NCI-H2029 (cell line): ENCODE results near the gene SLC22A7.

Experiments used
- DNase-seq: peaks from one replicate; lab custom pipeline; 2025; lab: John Stamatoyannopoulos, UW

SLC22A7 gene

DNA sequence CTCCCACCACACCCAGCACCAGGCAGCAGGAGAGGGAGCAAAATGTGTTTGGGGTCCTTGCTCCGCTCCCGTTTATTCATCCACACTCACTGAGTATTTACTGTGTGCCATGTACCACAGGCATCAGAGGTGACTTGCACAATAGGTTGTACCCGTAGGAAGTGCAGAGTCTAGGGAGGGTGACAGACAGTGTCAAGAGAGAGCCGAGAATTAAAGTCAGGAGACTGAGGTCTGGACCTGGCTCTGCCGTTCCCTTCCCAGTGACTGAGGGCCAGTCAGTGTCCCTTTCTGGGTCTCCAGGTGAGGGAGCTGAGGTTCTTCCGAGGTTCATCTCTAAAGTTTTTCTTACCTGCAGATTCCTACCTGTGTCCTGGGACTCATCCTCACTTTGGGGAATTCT, 32.5 kb upstream of the SLC22A7 start:
- DNase-seq: no peak

DNA sequence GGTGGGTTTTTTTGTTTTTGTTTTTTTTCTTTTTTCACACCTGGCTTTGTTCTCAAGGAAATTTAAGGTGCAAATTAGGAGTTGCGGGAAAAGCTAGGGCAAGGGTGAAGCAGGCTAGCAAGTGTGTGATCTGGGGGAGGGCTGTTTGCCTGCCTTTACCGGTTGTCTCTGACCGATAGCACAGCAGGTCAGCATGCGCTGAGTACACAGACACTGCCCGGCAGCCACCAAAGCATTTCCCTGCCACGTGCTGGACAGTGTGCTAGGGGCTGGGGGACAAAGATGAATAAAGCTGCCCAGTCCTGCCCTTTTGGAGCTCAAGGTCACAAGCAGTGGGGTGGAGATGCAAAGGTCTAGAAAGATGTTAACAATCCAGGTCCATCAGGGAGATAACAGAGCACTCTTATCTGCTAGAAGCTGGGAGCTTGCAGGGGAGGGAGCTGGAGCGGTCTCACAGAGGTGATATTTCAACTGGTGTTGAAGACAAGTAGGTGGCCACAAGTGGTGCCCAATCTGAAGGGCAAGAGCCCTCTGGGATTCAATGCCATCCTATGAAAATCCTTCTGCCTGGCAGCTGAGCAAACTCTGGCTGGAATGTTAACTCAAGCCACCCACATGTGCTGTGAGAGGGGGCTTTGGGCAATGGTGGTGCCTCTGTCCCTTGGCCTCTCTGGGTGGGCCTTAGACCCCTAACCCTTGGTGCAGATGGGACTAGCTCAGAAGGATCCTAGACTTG, 30.3 kb upstream of the SLC22A7 start:
- DNase-seq: peak; percentile 83

DNA sequence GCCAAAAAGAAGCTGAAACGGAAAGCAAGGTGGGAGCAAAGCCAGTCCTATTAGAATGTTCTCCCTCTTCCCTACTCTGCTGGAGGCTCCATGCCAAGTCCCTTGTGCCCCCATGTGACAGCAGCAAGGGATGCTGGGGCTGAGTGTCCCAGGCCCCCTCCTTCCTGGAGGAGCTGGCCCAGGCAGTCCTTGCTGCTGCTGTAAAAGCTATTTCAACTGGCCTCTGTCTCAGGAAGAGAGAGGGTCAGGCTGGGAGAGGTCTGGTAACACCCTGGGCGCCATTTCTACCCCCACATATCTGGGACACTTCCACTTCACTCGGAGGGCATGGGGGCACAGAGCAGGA, 29.7 kb upstream of the SLC22A7 start:
- DNase-seq: peak; percentile 85

DNA sequence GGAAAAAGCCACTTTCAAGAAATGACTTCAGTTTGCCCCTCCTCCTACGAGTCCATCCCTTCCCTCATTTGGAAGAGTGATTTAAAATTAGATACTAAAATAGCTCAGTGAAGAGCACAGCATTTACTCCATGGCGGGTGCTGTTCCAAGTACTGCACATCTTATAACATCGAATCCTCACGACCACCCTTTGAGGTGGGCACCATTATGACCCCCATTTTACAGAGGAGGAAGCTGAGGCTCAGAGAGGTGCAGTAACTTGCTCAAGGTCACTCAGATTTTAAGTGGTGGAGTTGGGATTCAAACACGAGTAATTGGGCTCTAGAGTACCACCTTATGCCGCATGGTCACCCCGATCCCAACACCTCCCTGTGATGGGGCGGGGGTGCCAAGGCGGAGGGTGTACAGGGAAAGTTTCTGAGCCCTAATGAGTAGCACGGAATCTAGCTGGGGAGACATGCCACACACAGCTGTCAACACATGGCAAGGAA, 29.2 kb upstream of the SLC22A7 start:
- no peak for DNase-seq

DNA sequence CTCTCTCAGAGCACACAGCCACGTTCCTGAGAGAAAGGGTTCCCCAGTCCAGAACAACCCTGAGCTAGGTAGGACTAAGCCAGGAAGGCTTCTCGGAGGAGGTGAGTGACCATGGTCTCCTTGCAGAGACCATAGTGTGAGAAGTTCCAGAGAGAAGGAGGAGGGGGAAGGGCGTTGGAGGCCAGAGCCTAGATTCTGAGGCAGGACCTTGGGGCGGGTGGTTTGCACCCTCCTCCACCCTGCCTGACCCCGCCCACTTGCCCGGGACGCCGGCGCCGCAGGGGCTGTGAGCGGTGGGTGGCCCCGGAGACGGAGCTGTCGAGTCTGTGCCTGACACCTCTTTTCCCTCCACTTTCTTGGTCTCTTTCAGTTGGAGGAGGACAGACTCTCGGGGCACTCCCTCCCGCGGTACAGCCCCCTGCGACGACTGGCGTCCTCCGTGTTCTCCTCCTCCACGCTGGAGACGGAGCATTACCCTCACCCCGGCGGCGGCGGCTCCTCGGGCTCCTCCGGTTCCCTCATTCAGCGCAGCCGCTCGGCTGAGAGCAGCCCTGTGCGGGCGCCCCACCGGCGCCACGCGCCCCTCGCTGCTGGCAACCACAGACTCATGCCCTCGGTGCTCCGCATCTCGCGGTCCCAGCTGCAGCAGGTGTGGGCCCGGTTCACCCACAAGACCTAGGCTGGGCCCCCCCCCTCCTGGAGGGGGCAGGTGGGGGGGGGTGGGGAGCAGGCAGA, 28.6 kb upstream of the SLC22A7 start:
- DNase-seq: peak; percentile 29

DNA sequence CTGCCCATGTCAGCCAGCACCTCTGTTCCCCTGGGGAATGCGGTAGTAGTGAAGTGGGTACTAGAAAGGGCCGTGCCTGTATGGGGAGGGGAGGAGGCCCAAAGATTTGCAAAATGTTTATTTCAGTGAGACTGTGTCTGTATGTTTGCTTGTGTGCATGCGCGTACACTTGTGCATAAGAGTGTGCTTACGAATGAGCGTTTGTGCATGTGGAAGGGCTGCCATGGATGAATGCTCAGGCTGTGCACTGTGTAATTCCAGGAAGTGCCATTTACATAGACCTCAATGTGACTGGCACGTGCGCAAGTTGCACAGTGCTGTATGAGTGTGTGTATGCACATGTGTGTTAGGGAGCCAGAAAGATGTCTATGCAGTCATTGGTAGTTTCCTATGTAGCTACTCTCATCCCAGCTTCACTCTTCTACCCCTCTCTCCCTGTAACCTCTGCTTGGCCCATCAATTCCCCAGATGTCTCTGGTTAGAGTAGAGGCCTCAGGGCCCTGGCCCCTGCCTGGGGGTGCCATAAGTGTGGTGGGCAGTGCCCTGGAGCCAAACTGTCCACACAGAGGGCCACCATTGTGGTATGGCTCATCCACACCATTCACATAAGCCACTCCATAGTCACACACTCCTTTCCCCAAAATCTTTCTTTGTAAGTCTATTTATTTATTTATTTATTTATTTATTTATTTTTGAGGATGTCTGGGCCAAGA, 26.8 kb upstream of the SLC22A7 start:
- DNase-seq: no peak

DNA sequence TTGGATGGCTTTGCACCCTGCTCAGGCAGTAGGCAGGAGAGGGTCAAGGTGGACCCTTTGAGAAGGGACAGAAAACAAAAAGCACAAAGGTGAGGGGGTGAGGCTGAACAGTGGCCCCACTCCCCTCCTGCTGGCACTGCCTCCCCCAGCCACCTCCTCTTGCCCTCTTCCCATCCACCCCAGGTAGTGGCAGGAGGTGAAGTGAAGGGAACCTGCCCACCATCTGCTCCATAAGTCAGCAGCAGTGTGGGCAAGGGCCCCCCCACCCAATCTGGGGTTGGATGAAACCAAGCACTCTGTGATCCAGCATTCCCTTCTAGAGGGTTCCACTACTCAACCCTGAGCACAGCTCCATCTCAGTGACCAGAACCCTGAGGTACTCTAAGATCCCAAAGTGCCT, 26.1 kb upstream of the SLC22A7 start:
- DNase-seq: no peak

DNA sequence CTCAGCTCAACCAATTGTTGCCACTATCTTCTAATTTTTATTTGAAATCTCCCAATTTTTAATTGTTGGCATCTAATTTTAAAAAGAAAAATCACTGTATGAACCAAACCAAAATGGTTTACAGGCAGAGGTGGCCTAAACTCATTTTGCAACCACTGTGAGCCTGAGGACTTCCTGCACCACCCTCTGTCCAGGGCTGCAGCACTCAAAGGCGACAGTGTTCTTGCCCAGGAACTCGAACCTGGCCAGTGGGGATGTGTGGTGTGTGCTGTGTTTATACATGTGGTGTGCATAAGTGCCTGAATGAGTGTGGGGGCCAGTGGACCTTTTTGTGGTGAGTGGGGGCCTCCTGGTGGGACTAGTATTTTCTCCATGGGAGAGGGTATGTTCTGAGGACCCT, 24.4 kb upstream of the SLC22A7 start:
- DNase-seq: no peak

DNA sequence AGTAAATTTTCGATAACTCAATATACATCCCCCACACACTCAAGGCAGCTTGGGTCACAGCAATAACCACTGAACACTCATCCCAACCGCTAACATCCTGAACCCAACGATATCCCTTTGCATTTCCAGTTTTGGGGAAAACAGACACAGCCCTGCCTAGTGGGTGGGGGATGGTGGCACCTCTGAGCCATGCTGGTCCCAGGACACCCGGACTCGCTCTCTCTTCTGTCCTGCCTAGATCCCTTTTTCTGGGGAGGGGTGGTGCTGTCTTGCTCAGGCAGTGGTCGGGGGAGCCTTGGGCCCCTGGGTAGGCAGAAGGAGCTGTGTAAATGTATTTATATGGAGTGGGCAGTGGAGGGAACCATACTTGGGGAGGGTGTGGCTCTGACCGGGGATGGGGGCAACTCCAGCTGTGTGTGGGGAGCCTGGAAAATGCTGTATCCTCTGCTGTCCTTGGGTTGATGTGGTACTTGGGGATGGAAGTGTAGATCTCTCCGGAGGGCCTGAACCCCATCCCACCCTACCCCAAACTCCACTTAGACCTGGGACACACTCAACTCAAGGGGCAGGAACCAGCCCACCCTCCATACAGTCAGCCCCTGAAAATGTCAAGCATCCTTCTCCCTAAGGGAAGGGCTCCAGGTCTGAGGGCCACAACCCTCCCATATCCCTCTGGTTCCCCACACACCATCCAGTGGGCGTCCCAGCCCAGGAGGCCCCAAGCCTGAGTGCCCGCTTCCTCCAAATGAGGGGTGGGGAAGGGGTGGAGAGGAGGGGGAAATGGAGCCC, 23.7 kb upstream of the SLC22A7 start:
- no peak for DNase-seq

DNA sequence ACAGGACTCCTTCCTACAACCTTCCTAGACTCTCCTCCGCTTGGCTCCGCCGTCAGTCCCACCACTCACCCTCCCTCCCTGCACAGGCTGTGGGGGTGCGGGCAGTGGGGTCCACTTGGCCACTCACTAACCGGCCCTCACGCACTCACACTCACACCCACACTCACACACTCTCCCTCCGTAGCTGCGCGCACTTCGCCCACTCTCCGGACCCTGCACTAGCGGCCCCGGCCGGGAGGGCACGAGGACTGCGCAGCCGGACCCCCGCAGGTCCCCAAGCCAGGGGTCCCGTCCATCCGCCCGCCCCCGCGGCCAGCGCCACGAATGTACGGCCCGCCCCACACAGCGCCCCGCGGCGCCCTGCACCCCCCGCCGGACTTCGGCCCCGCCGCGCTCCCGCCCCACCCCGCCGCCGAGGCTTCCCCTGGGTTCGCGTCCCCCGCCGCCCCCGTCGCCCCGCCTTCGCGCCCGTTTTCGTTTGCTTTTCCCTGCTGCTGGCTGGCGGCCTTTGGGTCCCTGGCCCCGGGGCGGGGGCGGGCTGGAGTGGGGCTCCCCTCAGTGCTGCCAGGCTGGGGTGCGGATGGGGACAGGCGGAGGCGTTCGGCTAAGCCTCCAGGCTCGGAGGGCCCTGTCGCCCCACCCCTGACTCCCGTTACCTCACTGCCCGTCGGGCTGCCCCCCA, 23.0 kb upstream of the SLC22A7 start:
- DNase-seq: no peak

DNA sequence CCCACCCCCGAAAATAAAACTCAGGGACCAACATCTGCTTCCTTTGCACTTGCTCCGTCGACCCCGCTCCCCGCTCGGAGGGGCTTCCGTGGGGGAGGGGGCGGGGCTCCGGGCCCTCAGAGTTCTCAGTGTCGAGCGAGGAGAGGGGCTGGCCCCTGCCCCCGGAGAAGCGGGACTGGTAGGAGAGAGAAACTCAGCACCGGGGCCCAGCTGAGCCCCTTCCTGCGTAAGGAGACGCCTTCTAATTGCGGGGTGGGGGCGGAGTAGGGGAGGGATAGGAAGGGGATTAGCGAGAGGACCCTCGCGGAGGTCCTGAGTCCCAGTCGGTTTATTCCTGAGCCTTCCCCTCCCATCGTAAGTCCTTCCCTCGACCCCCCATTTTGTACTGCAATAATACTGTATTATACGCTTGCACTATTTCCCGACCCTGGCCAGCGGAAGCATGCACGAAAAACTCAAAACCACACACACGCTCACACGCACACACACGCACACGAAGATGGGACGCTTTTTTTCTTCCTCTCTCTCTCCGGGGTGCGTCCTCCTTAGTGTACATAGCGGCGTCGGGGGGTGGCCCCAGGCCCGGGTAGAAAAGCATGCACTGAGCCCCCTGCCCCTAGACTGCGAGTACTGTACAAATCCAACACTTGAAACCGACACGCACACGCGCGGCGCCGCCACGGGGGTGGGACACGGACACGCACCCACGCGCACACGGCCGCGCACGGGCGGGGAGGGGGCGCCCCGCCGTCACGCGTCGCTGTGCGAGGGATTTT, 22.1 kb upstream of the SLC22A7 start:
- DNase-seq: no peak

DNA sequence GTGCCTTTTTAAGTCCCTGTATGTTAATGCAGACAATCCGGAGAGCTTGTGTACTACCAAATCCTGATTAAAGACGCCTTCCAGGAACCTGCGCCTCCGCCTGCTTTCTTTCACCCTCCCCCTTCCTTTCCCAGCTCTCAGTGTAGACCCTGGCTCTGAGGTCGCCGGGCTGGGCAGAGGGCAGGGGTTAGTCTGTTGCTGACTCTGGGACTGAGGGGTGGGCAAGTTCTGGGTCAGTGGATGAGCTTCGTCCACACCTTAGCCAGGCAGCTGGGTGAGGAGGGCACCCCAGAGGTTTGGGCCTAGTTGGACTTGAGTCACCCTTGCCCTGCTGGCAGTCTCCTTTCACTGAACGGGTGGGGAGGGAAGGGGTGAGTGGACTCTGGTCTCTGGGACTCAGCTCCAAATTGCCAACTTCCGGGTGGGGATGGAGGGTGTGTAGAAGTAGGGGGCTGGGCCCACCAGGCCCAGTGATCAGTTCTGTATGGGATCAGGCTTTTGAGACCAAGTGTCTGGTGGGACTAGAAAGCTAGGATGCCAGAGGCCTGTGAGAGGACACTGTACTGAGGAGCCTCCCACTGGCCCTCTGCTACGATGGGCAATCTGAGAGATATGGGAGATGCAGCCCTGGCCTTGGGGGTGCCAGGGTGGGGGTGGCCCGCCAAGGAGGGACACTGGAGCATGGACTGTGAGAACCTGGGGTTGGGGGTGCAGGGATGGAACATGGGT, 21.3 kb upstream of the SLC22A7 start:
- DNase-seq: no peak

DNA sequence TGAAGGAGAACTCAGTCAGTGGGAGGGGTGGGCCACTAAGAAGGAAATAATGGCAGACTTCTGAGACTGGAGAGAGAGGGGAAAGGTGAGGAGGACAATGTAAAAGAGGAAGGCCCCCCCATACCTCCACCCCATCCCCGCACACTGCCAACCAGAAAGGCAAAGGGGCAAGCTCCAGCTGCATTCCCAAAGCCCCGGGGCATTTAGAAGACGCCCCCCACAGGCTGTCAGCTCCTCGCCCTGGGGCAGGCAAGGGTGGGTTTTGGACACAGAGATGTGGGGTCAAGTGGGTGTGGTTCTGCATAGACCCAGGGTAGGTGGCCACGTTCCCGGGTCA, 20.8 kb upstream of the SLC22A7 start:
- no peak for DNase-seq

DNA sequence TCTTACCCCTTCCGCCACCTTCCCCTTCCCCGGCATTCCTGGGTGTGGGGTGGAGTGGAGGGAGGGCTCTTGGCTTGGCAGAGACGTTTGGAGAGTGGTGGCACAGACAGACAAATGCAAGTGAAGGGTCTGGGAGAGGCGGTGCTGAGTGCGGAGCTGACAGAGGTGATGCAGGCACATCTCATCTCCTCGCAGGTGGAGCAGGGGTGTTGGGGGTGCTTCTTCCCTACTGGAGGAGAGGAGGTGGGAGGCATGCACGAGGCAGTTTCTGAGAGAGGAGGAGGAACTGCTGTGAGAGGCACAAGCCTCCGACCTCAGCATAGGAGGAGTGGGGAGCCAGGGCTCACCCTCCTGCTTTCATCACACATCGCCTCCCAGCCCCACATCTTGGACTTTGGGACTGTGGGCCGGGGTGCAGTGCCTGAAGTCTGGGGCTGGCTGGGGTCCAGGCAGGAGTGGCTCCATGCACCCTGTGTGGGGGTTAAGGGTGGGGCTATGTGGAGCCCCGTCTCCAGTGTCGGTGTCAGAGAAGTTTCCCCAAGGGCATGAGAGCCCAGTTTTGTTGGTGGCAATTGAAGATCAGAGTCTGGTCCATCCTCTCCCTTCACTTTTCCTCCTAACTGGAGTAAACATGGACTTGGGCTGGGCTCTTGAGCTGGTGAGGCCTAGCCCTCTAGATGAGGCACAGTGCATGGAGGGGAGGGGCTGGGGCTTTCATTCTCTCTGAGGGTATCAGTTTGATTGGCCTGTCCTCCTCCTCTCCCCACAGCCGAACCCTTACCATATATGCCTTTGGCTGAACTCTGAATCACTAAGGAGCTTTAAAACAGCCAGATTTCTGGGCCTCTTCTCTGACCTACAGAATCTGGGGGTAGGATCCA, 20.2 kb upstream of the SLC22A7 start:
- DNase-seq: no peak

DNA sequence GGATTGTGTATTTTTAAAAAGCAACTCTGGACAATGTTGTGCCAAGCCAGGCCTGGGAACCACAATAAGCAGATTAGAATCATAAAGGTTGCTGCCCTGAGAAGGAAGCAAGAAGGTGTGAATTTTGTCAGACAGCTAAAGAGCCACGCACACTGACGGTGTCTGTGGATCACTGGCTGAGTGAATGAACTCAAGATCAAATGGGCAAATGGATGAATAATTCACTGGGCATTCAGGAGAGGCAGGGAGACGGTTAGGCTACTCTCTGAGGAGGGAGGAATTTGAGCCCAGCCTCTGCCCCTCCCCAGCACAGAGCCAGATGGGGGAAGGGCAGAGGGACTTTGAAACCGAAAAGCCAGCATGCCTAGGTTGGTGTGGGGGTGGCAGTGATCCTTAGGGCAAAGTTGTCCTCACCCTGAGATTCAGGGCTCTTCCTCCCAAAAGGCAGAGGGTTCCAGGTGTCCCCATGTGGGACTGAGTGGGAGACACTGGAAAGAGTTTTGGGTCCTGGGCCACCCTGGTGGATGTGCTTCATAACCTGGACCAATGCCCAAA, 19.5 kb upstream of the SLC22A7 start:
- no peak for DNase-seq

DNA sequence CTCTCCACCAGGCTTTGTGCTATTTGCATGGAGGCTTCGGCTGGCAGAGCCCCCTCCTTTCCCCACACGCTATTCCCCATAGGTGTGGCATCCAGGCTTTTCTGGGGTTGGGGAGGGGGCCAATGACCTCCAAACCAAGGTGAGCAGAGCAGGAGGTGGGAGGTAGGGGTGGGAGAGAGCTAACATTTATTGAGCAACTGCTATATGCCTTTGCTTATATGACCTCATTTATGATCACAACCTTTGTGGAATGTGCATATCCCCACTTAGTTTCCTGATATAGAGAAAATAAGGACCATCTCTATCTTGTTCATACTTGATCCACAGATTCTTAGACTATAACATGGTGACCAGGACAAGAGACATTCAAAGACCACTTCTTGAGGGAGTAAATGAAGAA, 17.8 kb upstream of the SLC22A7 start:
- no peak for DNase-seq

DNA sequence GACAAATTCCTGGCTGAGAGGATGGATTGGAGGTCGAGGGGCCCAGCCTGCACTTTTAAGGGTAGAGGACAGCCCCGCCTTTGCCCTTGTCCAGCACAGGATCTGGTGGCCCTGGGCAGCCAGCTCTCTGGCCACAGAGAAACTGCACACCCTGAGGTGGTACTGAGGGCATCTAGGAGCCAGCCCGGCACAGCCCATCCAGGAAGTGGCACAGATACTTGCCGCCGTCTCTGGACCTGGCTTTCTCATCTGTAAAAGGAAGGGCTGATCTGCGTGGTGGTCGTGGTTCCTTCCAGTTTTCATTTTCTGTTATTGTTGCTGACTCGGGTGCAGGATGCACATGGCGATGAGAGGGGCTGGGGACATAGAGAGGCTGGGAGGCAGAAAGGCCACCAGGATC, 16.0 kb upstream of the SLC22A7 start:
- DNase-seq: no peak

DNA sequence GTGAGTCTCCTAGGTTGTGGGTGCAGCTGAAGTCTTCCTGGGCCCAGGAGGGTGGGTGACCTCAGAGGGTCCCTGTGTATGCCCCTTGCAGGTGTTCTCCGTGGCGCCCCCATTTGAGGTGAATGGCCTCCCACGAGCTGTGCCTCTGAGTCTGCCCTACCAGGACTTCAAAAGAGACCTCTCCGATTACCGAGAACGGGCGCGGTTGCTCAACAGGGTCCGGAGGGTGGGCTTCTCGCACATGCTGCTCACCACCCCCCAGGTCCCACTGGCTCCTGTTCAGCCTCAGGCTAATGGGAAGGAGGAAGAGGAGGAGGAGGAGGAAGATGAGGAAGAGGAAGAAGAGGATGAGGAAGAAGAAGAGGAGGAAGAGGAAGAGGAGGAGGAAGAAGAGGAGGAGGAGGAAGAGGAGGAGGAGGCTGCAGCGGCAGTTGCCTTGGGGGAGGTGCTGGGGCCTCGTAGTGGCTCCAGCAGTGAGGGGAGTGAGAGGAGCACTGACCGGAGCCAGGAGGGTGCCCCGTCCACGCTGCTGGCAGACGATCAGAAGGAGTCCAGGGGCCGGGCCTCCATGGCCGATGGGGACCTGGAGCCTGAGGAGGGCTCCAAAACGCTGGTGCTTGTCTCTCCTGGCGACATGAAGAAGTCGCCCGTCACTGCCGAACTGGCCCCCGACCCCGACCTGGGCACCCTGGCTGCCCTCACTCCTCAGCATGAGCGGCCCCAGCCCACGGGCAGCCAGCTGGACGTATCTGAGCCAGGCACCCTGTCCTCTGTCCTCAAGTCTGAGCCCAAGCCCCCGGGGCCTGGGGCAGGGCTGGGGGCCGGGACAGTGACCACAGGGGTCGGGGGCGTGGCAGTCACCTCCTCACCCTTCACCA, 15.2 kb upstream of the SLC22A7 start:
- DNase-seq: no peak
